ENCODE measurements around the gene PHACTR4. TPM values are rescaled to one million over a fixed set of nuclear protein-coding genes. Genes with fewer than 3 reads are reported as not detected.

The PHACTR4 gene
- total and polyA plus RNA-seq, 2 of the 13 experiments (the other 11 are each of a cell fraction or from before 2014, with no cell fraction given): 13.9 to 17.1 TPM

GRCh38 chr1:28526886-28527285 is 157.3 kb downstream of the PHACTR4 start:
- no peak for FAIRE-seq
- Histone ChIP-seq H3K79me2 (ENCODE audit: insufficient read depth, low read length) (peaks cover 46% of the 10 kb centered on the region), H3K36me3 (replicated peaks in 1 of 2; ENCODE audit: control insufficient read depth in 1 of 2, insufficient read depth in 2 of 2, low read length in 2 of 2) (peaks cover 12 to 40% of the 10 kb centered on the region in 2 experiments), H3K4me2 (ENCODE audit: low read depth, low read length) (no peak overlapping the region), H2AFZ (ENCODE audit: low read length) (no peak overlapping the region), H3K4me1 (ENCODE audit: insufficient read depth, low read length) (peaks cover 23% of the 10 kb centered on the region), H3K27ac (ENCODE audit: extremely low read length, insufficient read depth, low read length) (no peak overlapping the region), H4K20me1 (ENCODE audit: insufficient read depth, low read length) (no peaks in the 10 kb centered on the region), H3K4me3 (replicated peaks in 1 of 3; ENCODE audit: insufficient read depth in 1 of 3, low read depth in 2 of 3, low read length in 3 of 3) (no peak overlapping the region), H3K27me3 (ENCODE audit: control insufficient read depth in 1 of 2, insufficient read depth in 2 of 2, low read length in 2 of 2) (no peaks in the 10 kb centered on the region), H3K9me3 (ENCODE audit: low read length) (no peaks in the 10 kb centered on the region), H3K9ac (ENCODE audit: insufficient read depth, low read depth, low read length) (no peak overlapping the region)
- WGBS (ENCODE audit: low lambda C conversion rate): 95% methylated on average over 9 of the region's 9 CpGs
- in situ Hi-C loops (cut with HindIII; ENCODE audit: extremely low pct_ligation_motif_present, low pct_unique_long_range_greater_than_20kb): no loop called here
- TF ChIP-seq E2F2 (CRISPR knock-in tag; IDR thresholded peaks at IDR 0.05; ENCODE audit: borderline replicate concordance) (no peak), ZNF282 (IDR thresholded peaks at IDR 0.05; ENCODE audit: partially characterized antibody) (no peak), MYC (CRISPR knock-in tag; IDR thresholded peaks at IDR 0.05; ENCODE audit: borderline replicate concordance) (no peak), SRSF1 (optimal IDR thresholded peaks at IDR 0.05; ENCODE audit: low read depth, low read length) (no peak), TERF1 (CRISPR knock-in tag; IDR thresholded peaks at IDR 0.05) (no peak), SNAPC4 (CRISPR knock-in tag; IDR thresholded peaks at IDR 0.05) (no peak), MNT (IDR thresholded peaks at IDR 0.05) (no peak), ZNF160 (CRISPR knock-in tag; IDR thresholded peaks at IDR 0.05) (no peak), SP5 (CRISPR knock-in tag; IDR thresholded peaks at IDR 0.05; ENCODE audit: borderline replicate concordance, low read depth) (no peak), SP4 (CRISPR knock-in tag; IDR thresholded peaks at IDR 0.05) (no peak), CENPX (CRISPR knock-in tag; IDR thresholded peaks at IDR 0.05) (no peak), NPAS2 (CRISPR knock-in tag; IDR thresholded peaks at IDR 0.05; ENCODE audit: borderline replicate concordance) (no peak), HNRNPL (IDR thresholded peaks at IDR 0.05; ENCODE audit: low read depth, low read length) (no peak), ZBTB38 (CRISPR knock-in tag; IDR thresholded peaks at IDR 0.05) (no peak), NCOR1 (IDR thresholded peaks at IDR 0.05; ENCODE audit: borderline replicate concordance, low read length) (no peak), PTBP1 (IDR thresholded peaks at IDR 0.05; ENCODE audit: low read depth, low read length, poor library complexity, severe bottlenecking) (no peak), ZNF510 (CRISPR knock-in tag; IDR thresholded peaks at IDR 0.05; ENCODE audit: low read depth) (no peak)
- intact Hi-C loops (cut with micrococcal nuclease; ENCODE audit: unreplicated experiment): no loop called here
- ChIA-PET POLR2A (no interaction called here), CTCF (ENCODE audit: low intra/inter-chr PET ratio, low total read pairs) (no interaction called here)
- no peak for DNase-seq (ENCODE audit: low spot score)
- no TSS peak for BruUV-seq (replicated peaks)
- no peak for ATAC-seq
